Measurements from ENCODE around the gene ADGRG3.

DNA sequence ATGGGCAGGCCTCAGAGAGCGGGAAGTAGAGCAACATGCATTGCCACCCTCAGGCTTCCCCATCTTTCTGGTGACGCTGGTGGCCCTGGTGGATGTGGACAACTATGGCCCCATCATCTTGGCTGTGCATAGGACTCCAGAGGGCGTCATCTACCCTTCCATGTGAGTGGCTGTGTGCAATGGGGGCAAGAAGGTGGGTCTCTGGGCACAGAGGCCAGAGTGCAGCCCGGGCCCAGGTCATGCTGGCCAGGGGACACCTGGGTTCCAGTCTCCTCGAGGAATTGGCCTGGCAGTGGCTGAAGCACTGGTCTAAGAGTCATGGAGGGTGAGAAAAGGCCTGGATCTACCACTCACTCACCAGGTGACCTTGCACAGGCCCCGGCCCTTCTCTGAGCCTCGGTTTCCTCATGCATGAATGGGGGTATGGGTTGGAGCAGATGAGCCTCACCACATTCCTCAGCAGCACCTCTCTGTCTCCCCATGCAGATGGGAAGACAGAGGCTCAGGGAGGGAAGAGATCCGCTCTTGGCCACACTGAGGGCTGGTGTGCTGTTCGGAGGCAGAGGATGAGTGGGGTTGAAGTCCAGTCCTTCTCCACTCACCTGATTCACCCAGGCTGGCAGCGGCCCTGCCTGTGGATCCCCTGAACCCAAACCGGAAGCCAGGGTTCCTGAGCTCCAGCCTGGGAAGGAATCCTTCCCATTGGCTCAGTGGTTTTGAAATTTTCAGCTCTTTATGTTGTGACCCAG is 7.2 kb upstream of the ADGRG3 start:
- TF ChIP-seq POLR2A (IDR thresholded peaks at IDR 0.05) = no peak
- TF ChIP-seq, protein P1, sequence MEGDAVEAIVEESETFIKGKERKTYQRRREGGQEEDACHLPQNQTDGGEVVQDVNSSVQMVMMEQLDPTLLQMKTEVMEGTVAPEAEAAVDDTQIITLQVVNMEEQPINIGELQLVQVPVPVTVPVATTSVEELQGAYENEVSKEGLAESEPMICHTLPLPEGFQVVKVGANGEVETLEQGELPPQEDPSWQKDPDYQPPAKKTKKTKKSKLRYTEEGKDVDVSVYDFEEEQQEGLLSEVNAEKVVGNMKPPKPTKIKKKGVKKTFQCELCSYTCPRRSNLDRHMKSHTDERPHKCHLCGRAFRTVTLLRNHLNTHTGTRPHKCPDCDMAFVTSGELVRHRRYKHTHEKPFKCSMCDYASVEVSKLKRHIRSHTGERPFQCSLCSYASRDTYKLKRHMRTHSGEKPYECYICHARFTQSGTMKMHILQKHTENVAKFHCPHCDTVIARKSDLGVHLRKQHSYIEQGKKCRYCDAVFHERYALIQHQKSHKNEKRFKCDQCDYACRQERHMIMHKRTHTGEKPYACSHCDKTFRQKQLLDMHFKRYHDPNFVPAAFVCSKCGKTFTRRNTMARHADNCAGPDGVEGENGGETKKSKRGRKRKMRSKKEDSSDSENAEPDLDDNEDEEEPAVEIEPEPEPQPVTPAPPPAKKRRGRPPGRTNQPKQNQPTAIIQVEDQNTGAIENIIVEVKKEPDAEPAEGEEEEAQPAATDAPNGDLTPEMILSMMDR (IDR thresholded peaks at IDR 0.05) = no peak

Measured in thyroid gland (tissue), 4 donors.